ENCODE data around the gene MYOCD. TPM values are rescaled to one million over a fixed set of nuclear protein-coding genes. Genes with fewer than 3 reads are reported as not detected.

The MYOCD gene
- total RNA-seq, 1 experiment from 2014 or later, result not detected

DNA sequence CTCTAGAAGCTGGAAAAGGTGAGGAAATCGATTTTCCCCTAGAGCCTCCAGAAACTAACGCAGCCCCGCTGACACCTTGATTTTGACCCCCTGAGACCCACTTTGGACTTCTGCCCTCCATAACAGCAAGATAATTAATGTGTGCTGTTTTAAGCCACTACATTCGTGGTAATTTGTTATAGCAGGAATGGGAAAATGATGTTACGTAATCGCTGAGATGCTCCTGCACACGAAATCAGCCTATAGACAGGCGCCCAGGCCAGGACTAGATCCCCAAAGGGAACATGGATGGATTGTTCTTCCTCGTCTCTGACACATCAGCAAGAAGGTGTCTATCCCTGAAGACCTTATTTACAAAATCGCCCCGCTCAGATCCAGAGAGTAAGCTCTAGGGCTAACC lies 1.4 kb upstream of the MYOCD start:
- no TSS peak for BruUV-seq (replicated peaks)
- Histone ChIP-seq H2AFZ (no peak overlapping the region), H3K9me2 (ENCODE audit: insufficient read depth) (no peaks in the 10 kb centered on the region), H3K36me3 (ENCODE audit: low read depth) (no peaks in the 10 kb centered on the region), H3F3A (ENCODE audit: insufficient read depth, low read depth) (no peaks in the 10 kb centered on the region), H3K4me2 (no peak overlapping the region), H4K20me1 (ENCODE audit: insufficient read depth) (no peaks in the 10 kb centered on the region), H3K4me1 (replicated peaks; ENCODE audit: insufficient read depth) (no peaks in the 10 kb centered on the region), H3K9me3 (ENCODE audit: insufficient read depth, low read depth) (no peaks in the 10 kb centered on the region), H3K27ac (no peak overlapping the region), H3K4me3 (no peak overlapping the region), H3K27me3 (ENCODE audit: insufficient read depth, low read depth) (peaks cover 9% of the 10 kb centered on the region), H3K79me2 (ENCODE audit: low read depth) (no peaks in the 10 kb centered on the region)
- DNase-seq, result no peak
- ChIA-PET POLR2A (ENCODE audit: unreplicated experiment) (no interaction called here), CTCF (no interaction called here)
- no peak for TF ChIP-seq EZH2 (IDR thresholded peaks at IDR 0.05; ENCODE audit: low read depth)
- TF ChIP-seq, protein P1, sequence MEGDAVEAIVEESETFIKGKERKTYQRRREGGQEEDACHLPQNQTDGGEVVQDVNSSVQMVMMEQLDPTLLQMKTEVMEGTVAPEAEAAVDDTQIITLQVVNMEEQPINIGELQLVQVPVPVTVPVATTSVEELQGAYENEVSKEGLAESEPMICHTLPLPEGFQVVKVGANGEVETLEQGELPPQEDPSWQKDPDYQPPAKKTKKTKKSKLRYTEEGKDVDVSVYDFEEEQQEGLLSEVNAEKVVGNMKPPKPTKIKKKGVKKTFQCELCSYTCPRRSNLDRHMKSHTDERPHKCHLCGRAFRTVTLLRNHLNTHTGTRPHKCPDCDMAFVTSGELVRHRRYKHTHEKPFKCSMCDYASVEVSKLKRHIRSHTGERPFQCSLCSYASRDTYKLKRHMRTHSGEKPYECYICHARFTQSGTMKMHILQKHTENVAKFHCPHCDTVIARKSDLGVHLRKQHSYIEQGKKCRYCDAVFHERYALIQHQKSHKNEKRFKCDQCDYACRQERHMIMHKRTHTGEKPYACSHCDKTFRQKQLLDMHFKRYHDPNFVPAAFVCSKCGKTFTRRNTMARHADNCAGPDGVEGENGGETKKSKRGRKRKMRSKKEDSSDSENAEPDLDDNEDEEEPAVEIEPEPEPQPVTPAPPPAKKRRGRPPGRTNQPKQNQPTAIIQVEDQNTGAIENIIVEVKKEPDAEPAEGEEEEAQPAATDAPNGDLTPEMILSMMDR (conservative IDR thresholded peaks at IDR 0.05), result no peak
- intact Hi-C loops (cut with micrococcal nuclease; ENCODE audit: unreplicated experiment), result no loop called here

DNA sequence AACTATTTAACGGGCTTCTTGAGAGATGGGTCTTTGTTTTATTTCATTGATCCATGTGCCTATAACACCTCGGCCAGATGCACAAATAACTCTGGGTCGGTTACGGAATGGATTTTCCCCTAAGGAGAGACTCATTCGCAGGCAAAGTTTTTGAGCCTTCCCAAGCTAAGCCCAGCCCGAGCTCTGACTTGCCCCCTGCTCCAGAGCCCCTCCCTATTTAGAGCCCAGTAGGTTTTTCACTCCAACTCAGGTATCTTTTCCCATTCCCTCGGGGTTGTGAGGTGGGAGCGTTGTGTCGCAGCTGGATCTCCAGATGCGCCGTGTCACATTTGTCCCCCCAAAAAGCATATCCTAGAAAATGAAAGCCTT lies 812 bp upstream of the MYOCD start:
- intact Hi-C loops (cut with micrococcal nuclease; ENCODE audit: unreplicated experiment), result loop anchor here (5.0 kb wide), 1 partner anchor 483 kb away; no protein-coding TSS in a partner anchor
- Histone ChIP-seq H3K4me3 (no peak overlapping the region), H3K27me3 (ENCODE audit: insufficient read depth, low read depth) (peaks cover 9% of the 10 kb centered on the region), H3K4me2 (no peak overlapping the region), H3K36me3 (ENCODE audit: low read depth) (no peaks in the 10 kb centered on the region), H3F3A (ENCODE audit: insufficient read depth, low read depth) (no peaks in the 10 kb centered on the region), H4K20me1 (ENCODE audit: insufficient read depth) (no peaks in the 10 kb centered on the region), H3K79me2 (ENCODE audit: low read depth) (no peaks in the 10 kb centered on the region), H3K9me3 (ENCODE audit: insufficient read depth, low read depth) (no peaks in the 10 kb centered on the region), H3K27ac (no peak overlapping the region), H2AFZ (no peak overlapping the region), H3K4me1 (replicated peaks; ENCODE audit: insufficient read depth) (no peaks in the 10 kb centered on the region), H3K9me2 (ENCODE audit: insufficient read depth) (no peaks in the 10 kb centered on the region)
- no peak for DNase-seq
- TF ChIP-seq, protein P1 (conservative IDR thresholded peaks at IDR 0.05), result no peak
- no peak for TF ChIP-seq EZH2 (IDR thresholded peaks at IDR 0.05; ENCODE audit: low read depth)
- CTCF ChIA-PET, result no interaction called here
- BruUV-seq (replicated peaks), result no TSS peak
- POLR2A ChIA-PET (ENCODE audit: unreplicated experiment), result no interaction called here

DNA sequence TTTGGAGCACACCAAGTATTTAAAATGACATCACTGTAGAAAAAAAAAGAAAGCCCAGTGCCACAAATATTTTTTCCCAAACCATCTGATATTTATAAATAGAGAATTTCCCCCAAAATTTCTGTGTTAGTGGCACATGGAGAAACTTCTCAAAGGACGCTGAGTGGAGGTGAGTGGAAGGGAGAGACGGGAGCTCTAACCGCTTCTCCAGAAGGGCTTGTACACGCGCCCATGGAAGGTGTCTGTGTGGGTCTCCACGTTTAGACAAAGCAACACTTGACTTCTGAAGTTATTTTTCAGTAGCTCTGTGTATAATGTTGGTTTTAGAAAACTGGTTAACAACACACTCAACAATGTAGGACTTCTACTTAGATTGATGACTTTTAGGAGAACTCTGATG lies 1.0 kb downstream of the MYOCD start:
- H4K20me1 ChIP-seq (ENCODE audit: insufficient read depth), result no peaks in the 10 kb centered on the region
- H2AFZ ChIP-seq, result no peak overlapping the region
- H3K79me2 ChIP-seq (ENCODE audit: low read depth), result no peaks in the 10 kb centered on the region
- no TSS peak for BruUV-seq (replicated peaks)
- no peaks in the 10 kb centered on the region for H3K9me2 ChIP-seq (ENCODE audit: insufficient read depth)
- TF ChIP-seq EZH2 (IDR thresholded peaks at IDR 0.05; ENCODE audit: low read depth), result no peak
- TF ChIP-seq, protein P1 (conservative IDR thresholded peaks at IDR 0.05), result no peak
- H3K27me3 ChIP-seq (ENCODE audit: insufficient read depth, low read depth), result peaks cover 9% of the 10 kb centered on the region
- H3K36me3 ChIP-seq (ENCODE audit: low read depth), result no peaks in the 10 kb centered on the region
- no peaks in the 10 kb centered on the region for H3F3A ChIP-seq (ENCODE audit: insufficient read depth, low read depth)
- no peak overlapping the region for H3K4me2 ChIP-seq
- no peak overlapping the region for H3K4me3 ChIP-seq
- no peaks in the 10 kb centered on the region for H3K4me1 ChIP-seq (replicated peaks; ENCODE audit: insufficient read depth)
- H3K9me3 ChIP-seq (ENCODE audit: insufficient read depth, low read depth), result no peaks in the 10 kb centered on the region
- CTCF ChIA-PET, result interaction anchor here (0.6 kb wide), 1 partner anchor 1136 kb away, joined by 3 read pairs; no protein-coding TSS in a partner anchor
- no peak for DNase-seq
- no peak overlapping the region for H3K27ac ChIP-seq
- POLR2A ChIA-PET (ENCODE audit: unreplicated experiment), result no interaction called here
- intact Hi-C loops (cut with micrococcal nuclease; ENCODE audit: unreplicated experiment), result loop anchor here (5.0 kb wide), 1 partner anchor 484 kb away; no protein-coding TSS in a partner anchor
